Smooth muscle cell (in vitro differentiated cells): ENCODE data around the gene IL17D. TPM values are rescaled to one million over a fixed set of nuclear protein-coding genes. Genes with fewer than 3 reads are reported as not detected.

Experiments
- DNase-seq: peaks from one replicate; lab custom pipeline; 2025; ENCODE audit not compliant: unreplicated experiment; lab: John Stamatoyannopoulos, UW
- H2AFZ ChIP-seq: fragments of 200-600 bp; sonication (generic); 2 replicates; pipeline ENCODE4 v1.6.0; 2016; ENCODE audit warnings: antibody characterized with exemption, low read depth, mild to moderate bottlenecking
- H3F3A ChIP-seq: fragments of 200-600 bp; sonication (generic); 2 replicates; pipeline ENCODE4 v1.6.0; 2017; ENCODE audit warnings: antibody characterized with exemption, low read depth
- H3K27ac ChIP-seq: fragments of 200-600 bp; sonication (generic); 2 replicates; pipeline ENCODE4 v1.5.1; 2016; ENCODE audit warnings: low read depth, mild to moderate bottlenecking
- H3K27me3 ChIP-seq: fragments of 200-600 bp; sonication (generic); 2 replicates; pipeline ENCODE4 v1.6.1; 2016; ENCODE audit warnings: low read depth, mild to moderate bottlenecking
- H3K36me3 ChIP-seq: fragments of 200-600 bp; sonication (generic); 2 replicates; pipeline ENCODE4 v1.5.1; 2016; ENCODE audit warnings: low read depth
- H3K4me1 ChIP-seq: fragments of 200-600 bp; sonication (generic); 2 replicates; pipeline ENCODE4 v1.5.1; 2016; ENCODE audit warnings: low read depth
- H3K4me2 ChIP-seq: fragments of 200-600 bp; sonication (generic); 2 replicates; pipeline ENCODE4 v1.6.0; 2016; ENCODE audit warnings: mild to moderate bottlenecking
- H3K4me3 ChIP-seq: fragments of 200-600 bp; sonication (generic); 2 replicates; pipeline ENCODE4 v1.5.1; 2016; ENCODE audit warnings: mild to moderate bottlenecking
- H3K79me2 ChIP-seq: fragments of 200-600 bp; sonication (generic); 2 replicates; pipeline ENCODE4 v1.6.0; 2016; ENCODE audit warnings: low read depth, mild to moderate bottlenecking
- H3K9ac ChIP-seq: fragments of 200-600 bp; sonication (generic); 2 replicates; pipeline ENCODE4 v1.6.0; 2016; ENCODE audit warnings: low read depth
- H3K9me3 ChIP-seq: fragments of 200-600 bp; sonication (generic); replicated peaks from 2 replicates; pipeline ENCODE4 v1.5.1; 2016; ENCODE audit warnings: low read depth
- H4K20me1 ChIP-seq: fragments of 200-600 bp; sonication (generic); 2 replicates; pipeline ENCODE4 v1.6.0; 2016; ENCODE audit warnings: low read depth
- WGBS: methylation state at CpG from one replicate; pipeline ENCODE4 v1.1.7; 2016; ENCODE audit warnings: low lambda C conversion rate; 5-methylcytosine and 5-hydroxymethylcytosine counted together
- polyA plus RNA-seq: library from polyadenylated mRNA; unstranded; fragments of >200 nt; fragmentation: Nextera tagmentation; extraction: Ambion mirVana; gene quantifications from 2 replicates; pipeline ENCODE4 v1.2.1, GENCODE V29; 2016
- total RNA-seq: library from RNA; depleted of rRNA; stranded (reverse); fragments of >200 nt; gene quantifications from 2 replicates; pipeline ENCODE4 v1.2.3, GENCODE V29; 2014
- TF ChIP-seq, protein P1 (sequence below): fragments of 200-600 bp; sonication (generic); IDR thresholded peaks from 2 replicates; pipeline ENCODE4 v1.5.1; 2017; ENCODE audit warnings: borderline replicate concordance, mild to moderate bottlenecking, antibody characterized with exemption; ENCODE audit not compliant: insufficient read depth, poor library complexity, severe bottlenecking

IL17D gene
- total and polyA plus RNA-seq, 2 experiments from 2014 or later: 4.1 to 7.0 TPM

DNA sequence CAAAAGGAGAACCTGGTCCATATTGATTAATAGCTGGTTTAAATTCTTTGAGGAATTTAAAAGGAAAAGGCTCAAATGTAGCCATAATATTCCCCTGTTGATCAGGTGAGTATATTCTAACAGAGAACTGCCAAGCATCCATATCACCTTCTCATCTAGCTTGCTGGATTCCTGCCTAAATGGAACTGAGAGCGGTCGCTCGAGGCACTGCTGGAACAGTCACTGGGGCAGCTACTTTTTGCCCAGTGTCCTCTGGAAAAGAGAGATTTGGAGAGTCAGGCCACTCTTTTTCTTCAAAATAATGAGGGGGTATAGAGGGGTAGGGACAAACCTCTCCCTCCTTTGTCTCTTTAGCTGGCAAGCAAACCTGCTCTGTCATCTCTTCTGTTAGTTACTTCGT lies 19.5 kb upstream of the IL17D start:
- no peak for DNase-seq

DNA sequence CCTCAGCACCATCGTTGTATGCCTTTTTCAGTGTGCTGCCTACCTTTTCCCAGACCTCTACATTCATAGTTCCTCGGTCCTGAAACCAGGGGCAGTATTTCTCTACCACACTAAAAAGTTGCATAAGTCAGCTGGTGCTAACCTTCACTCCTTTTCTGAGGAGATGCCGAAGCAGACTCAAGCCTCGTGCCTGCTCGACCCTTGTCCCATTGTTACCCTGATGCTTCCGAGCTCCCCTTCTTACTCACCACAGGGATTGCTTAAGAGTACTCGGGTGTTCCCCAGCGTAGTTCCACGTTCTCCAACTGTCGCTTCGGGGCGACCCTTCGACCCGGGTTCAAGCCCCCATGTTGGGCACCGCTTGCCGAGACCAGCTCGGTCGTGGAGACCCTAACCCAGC lies 19.0 kb upstream of the IL17D start:
- no peaks in the 10 kb centered on the region for H3K79me2 ChIP-seq
- no peaks in the 10 kb centered on the region for H4K20me1 ChIP-seq
- no peaks in the 10 kb centered on the region for H3K36me3 ChIP-seq
- no peaks in the 10 kb centered on the region for H3K9me3 ChIP-seq
- no peaks in the 10 kb centered on the region for H3F3A ChIP-seq
- H3K27me3 ChIP-seq: no peaks in the 10 kb centered on the region
- no peak overlapping the region for H3K9ac ChIP-seq
- H3K4me2 ChIP-seq: no peak overlapping the region
- WGBS: 68% methylated on average over 18 of the region's 18 CpGs
- TF ChIP-seq, protein P1, sequence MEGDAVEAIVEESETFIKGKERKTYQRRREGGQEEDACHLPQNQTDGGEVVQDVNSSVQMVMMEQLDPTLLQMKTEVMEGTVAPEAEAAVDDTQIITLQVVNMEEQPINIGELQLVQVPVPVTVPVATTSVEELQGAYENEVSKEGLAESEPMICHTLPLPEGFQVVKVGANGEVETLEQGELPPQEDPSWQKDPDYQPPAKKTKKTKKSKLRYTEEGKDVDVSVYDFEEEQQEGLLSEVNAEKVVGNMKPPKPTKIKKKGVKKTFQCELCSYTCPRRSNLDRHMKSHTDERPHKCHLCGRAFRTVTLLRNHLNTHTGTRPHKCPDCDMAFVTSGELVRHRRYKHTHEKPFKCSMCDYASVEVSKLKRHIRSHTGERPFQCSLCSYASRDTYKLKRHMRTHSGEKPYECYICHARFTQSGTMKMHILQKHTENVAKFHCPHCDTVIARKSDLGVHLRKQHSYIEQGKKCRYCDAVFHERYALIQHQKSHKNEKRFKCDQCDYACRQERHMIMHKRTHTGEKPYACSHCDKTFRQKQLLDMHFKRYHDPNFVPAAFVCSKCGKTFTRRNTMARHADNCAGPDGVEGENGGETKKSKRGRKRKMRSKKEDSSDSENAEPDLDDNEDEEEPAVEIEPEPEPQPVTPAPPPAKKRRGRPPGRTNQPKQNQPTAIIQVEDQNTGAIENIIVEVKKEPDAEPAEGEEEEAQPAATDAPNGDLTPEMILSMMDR: no peak
- H3K27ac ChIP-seq: no peak overlapping the region
- H2AFZ ChIP-seq: no peak overlapping the region
- no peak for DNase-seq
- no peak overlapping the region for H3K4me3 ChIP-seq
- peaks cover 5% of the 10 kb centered on the region for H3K4me1 ChIP-seq

More for the DNA sequence above, 19.5 kb upstream of the IL17D start:
- no peak overlapping the region for H2AFZ ChIP-seq
- no peaks in the 10 kb centered on the region for H4K20me1 ChIP-seq
- no peaks in the 10 kb centered on the region for H3K27me3 ChIP-seq
- H3K4me1 ChIP-seq: peaks cover 6% of the 10 kb centered on the region
- 69% methylated on average over 4 of the region's 4 CpGs for WGBS
- no peak overlapping the region for H3K4me3 ChIP-seq
- no peak overlapping the region for H3K4me2 ChIP-seq
- H3K9me3 ChIP-seq: no peaks in the 10 kb centered on the region
- H3F3A ChIP-seq: no peaks in the 10 kb centered on the region
- H3K79me2 ChIP-seq: no peaks in the 10 kb centered on the region
- no peaks in the 10 kb centered on the region for H3K36me3 ChIP-seq
- H3K27ac ChIP-seq: no peak overlapping the region
- H3K9ac ChIP-seq: no peak overlapping the region
- TF ChIP-seq, protein P1: no peak

DNA sequence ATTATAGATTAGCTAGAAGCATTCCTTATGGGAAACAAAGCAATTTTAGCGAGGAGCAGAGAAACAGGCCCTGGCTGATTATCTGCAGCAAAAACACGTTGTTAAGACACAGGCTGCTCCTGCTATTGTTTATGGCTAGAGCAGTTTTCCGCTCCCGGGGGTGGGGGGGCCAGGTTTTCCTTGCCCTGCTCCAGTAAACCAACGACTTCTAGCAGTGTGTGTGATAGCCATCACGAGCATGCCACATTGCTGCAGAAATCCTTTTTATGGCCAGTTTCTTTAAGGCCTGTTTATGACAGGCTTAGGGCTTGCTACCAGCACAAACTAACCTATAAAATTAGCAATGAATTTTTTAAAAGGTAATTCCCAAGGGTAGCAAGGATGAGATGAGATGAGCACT lies 18.4 kb upstream of the IL17D start:
- Histone ChIP-seq H3F3A (no peaks in the 10 kb centered on the region), H3K4me3 (no peak overlapping the region), H3K79me2 (no peaks in the 10 kb centered on the region), H4K20me1 (no peaks in the 10 kb centered on the region), H3K27me3 (no peaks in the 10 kb centered on the region), H3K4me2 (no peak overlapping the region), H3K9me3 (no peaks in the 10 kb centered on the region), H3K36me3 (no peaks in the 10 kb centered on the region), H3K9ac (no peak overlapping the region), H2AFZ (no peak overlapping the region), H3K4me1 (peaks cover 5% of the 10 kb centered on the region), H3K27ac (no peak overlapping the region)
- 3% methylated on average over 6 of the region's 6 CpGs for WGBS
- TF ChIP-seq, protein P1: no peak
- DNase-seq: no peak

DNA sequence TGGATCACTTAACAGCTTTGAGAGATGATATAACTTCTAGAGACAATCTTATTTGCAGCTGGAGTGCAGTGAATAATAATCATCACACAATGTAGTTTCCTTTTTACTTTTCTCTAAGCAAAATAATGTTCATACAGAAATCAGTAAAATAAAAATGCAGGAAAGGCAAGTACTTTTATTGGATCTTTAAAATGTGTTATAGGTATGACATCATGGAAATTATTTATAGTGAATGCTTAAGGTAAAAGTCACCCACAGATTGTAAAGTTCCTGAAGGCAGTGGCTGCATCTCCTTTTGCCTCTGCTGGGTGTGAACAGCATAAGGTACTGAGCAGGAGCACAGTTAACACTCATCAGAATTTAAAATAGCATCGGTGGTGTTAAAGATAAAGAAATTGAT lies 17.3 kb upstream of the IL17D start:
- TF ChIP-seq, protein P1: no peak
- WGBS: 87% methylated on average over 1 of the region's 1 CpG

More for the DNA sequence above, 17.3 kb upstream of the IL17D start:
- H3K4me1 ChIP-seq: peaks cover 5% of the 10 kb centered on the region
- no peaks in the 10 kb centered on the region for H3K27me3 ChIP-seq
- H3K9ac ChIP-seq: no peak overlapping the region
- no peaks in the 10 kb centered on the region for H3K9me3 ChIP-seq
- H2AFZ ChIP-seq: no peak overlapping the region
- no peaks in the 10 kb centered on the region for H3F3A ChIP-seq
- no peaks in the 10 kb centered on the region for H3K36me3 ChIP-seq
- H3K4me3 ChIP-seq: no peak overlapping the region
- no peaks in the 10 kb centered on the region for H4K20me1 ChIP-seq
- H3K79me2 ChIP-seq: no peaks in the 10 kb centered on the region
- DNase-seq: no peak
- H3K4me2 ChIP-seq: no peak overlapping the region
- H3K27ac ChIP-seq: no peak overlapping the region
